T-helper 17 cell (primary cell): Measurements from ENCODE around the gene TBC1D22A. TPM values are rescaled to one million over a fixed set of nuclear protein-coding genes. Genes with fewer than 3 reads are reported as not detected.
"Not testable (repeated sequence)": the region's sequence is repeated elsewhere in the genome, so short reads cannot be mapped to it uniquely, and the experiment has no call there.

ENCODE experiments used
- ATAC-seq: fragments of 150-1000 bp; cut with Tn5 transposase; 2 replicates; pipeline ENCODE4 v1.10.0; 2021; ENCODE audit warnings: mild to moderate bottlenecking, moderate library complexity
- DNase-seq, 3 donors: peaks; one replicate each; pipeline versions ENCODE4 v3.0.0 to v3.0.0-alpha.2; 2020 to 2021
- H3K9me3 ChIP-seq: one replicate; pipeline ENCODE4 v1.7.0; 2013; ENCODE audit warnings: low read length, mild to moderate bottlenecking; ENCODE audit not compliant: control insufficient read depth, poor library complexity, severe bottlenecking
- H3K27ac Mint-ChIP-seq: one replicate; pipeline ENCODE4 v1.8.0; 2022; ENCODE audit warnings: mild to moderate bottlenecking, moderate library complexity, mixed read lengths
- H3K27me3 Mint-ChIP-seq: one replicate; pipeline ENCODE4 v1.8.0; 2022; ENCODE audit warnings: mixed read lengths
- H3K36me3 Mint-ChIP-seq: one replicate; pipeline ENCODE4 v1.8.0; 2022; ENCODE audit warnings: low read depth, mixed read lengths
- H3K4me1 Mint-ChIP-seq: one replicate; pipeline ENCODE4 v1.8.0; 2022; ENCODE audit warnings: mild to moderate bottlenecking, mixed read lengths
- H3K4me3 Mint-ChIP-seq: one replicate; pipeline ENCODE4 v1.8.0; 2022; ENCODE audit warnings: mild to moderate bottlenecking, moderate library complexity, mixed read lengths
- total RNA-seq, 4 donors: library from RNA in 2 of 4; stranded (reverse) in 2 of 4; gene quantifications; one replicate each; pipeline ENCODE4 v1.2.3 and lab custom pipeline; 2022 to 2026

Gene TBC1D22A
- total RNA-seq, 2 donors from 2014 or later = 42.1 to 43.8 TPM

DNA sequence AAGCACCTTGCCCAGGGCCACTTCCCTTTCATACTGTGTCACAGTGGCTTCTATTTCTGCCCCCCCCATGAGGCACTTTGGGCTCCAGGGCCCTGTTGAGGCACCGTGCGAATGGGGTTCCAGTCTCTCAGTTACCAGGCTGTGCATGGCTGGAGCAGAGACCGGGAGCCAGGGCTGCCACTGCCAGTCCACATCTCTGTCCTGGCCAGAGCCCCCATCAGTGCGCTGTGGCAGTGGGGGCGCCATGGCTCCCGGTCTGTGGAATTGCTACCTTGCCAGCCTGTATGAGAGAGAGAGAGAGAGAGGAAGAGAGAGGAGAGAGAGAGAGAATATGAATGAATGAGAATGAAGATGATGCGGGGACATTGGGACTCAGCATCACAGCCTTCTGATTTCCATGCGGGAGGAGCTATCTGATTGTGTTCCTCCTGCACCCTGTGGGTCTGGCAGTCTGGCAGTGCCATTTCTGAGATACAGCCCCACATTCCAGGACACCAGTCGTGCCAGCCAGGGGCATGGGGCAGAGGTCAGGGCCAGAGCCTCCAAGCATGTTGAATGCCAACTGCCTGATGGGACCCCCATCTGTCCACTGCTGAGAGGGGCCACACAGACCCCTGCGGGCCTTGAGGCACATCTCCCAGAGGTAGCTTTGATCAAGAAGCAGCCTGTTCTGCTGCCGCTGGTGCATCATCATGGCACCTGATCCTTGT, 279.8 kb downstream of the TBC1D22A start:
- no peak for DNase-seq
- Mint-ChIP-seq H3K36me3 (peaks cover 3% of the 10 kb centered on the region), H3K27me3 (no peaks in the 10 kb centered on the region), H3K4me3 (no peak overlapping the region), H3K27ac (peak overlapping the region; percentile 61), H3K4me1 (peaks cover 36% of the 10 kb centered on the region)
- H3K9me3 ChIP-seq = no peaks in the 10 kb centered on the region
- no peak for ATAC-seq

GRCh38 chr22:47042861-47043496, 280.5 kb downstream of the TBC1D22A start:
- H3K9me3 ChIP-seq = no peaks in the 10 kb centered on the region
- ATAC-seq (no peak), DNase-seq (no peak)
- H3K27ac Mint-ChIP-seq = peak overlapping the region; percentile 61
- no peak overlapping the region for H3K4me3 Mint-ChIP-seq
- peaks cover 3% of the 10 kb centered on the region for H3K36me3 Mint-ChIP-seq
- H3K27me3 Mint-ChIP-seq = no peaks in the 10 kb centered on the region
- H3K4me1 Mint-ChIP-seq = peaks cover 34% of the 10 kb centered on the region

DNA sequence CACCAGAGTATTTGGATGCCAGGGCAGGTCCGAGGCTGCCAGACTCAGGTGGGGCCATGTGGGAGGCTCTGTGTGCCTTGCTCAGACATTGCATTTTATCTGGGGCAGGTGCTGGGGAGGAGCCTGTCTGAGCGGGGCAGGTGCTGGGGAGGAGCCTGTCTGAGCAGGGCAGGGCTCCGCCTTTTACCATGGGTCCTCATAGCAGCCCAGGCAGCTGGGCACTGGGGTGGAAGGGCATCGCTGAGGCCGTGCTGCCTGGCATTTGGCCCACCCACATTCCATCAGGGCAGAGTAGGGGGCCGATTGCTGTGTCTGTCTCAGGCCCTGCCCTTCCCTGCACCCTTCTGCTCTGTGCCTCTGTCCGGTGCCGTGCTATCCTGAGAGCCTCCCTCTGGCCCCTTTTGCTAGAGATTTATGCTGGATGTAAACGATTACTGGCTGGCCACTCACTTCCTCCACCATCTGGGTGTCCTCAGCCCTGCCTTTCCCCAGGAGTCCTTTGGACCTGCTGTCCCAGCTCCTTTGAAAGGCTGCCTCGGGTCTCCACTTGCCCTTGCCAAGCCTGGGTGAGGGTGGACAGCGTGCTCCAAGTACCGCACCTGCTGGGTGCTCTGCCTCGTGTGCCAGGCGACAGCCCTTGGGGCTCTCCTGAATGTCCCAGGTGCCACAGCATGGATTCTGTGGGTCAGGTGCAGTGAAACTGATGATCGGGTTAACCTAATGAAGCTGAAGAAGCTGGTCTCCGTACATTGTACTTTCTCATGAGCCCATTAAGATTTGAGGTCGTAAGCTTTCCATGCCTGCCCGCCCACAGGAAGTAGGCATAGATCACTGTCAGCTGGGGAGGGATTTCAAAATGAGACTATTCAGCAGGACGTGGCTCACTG, 281.6 kb downstream of the TBC1D22A start:
- H3K9me3 ChIP-seq = no peaks in the 10 kb centered on the region
- no peak for ATAC-seq

DNA sequence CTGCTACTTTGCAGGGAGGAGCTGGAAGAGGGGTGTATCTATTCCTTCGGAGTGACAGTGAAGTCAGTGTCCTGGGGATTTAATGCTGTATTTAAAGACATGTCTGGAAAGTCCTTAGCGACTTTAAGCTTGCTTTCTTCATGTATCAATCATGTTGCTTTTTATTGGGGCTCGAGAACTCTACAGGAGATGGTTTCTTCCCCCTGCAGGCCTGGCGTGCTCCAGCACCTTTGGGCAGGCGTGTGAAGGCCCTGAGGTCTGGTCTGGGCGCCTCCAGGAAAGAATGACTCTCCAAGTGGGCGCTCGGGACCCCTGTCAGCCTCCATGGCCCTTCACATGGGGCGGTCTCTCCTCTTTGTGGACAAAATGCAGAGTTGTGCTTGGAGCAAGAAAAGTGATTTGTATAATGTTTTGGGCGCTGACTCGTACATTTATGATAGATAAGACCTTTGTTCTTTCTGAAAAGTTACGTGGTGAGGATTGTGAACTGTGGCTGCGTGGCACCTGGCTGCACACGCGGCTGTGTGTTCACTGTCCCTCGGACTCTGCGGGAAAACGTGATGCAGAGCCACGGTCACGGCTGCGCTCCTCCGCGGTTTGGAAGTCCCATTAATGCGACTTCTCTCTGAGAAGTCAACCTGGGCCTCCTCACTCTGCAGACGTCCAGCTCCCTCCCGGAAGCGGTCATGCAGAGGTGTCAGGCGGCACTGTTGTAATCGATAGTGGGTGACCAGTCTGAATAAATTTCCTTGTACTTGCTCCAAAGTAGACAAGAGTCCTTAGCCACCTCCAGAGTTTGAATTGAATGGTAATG, 282.5 kb downstream of the TBC1D22A start:
- peak overlapping the region; percentile 79 for H3K27ac Mint-ChIP-seq
- no peaks in the 10 kb centered on the region for H3K36me3 Mint-ChIP-seq
- H3K27me3 Mint-ChIP-seq = no peaks in the 10 kb centered on the region
- H3K9me3 ChIP-seq = no peaks in the 10 kb centered on the region
- peaks cover 33% of the 10 kb centered on the region for H3K4me1 Mint-ChIP-seq
- DNase-seq (no peak), ATAC-seq (no peak)
- H3K4me3 Mint-ChIP-seq = no peak overlapping the region

More for the DNA sequence above, 281.6 kb downstream of the TBC1D22A start:
- no peak for DNase-seq
- H3K36me3 Mint-ChIP-seq = peaks cover 2% of the 10 kb centered on the region
- no peaks in the 10 kb centered on the region for H3K27me3 Mint-ChIP-seq
- no peak overlapping the region for H3K4me3 Mint-ChIP-seq
- H3K4me1 Mint-ChIP-seq = peaks cover 29% of the 10 kb centered on the region
- H3K27ac Mint-ChIP-seq = peak overlapping the region; percentile 77

DNA sequence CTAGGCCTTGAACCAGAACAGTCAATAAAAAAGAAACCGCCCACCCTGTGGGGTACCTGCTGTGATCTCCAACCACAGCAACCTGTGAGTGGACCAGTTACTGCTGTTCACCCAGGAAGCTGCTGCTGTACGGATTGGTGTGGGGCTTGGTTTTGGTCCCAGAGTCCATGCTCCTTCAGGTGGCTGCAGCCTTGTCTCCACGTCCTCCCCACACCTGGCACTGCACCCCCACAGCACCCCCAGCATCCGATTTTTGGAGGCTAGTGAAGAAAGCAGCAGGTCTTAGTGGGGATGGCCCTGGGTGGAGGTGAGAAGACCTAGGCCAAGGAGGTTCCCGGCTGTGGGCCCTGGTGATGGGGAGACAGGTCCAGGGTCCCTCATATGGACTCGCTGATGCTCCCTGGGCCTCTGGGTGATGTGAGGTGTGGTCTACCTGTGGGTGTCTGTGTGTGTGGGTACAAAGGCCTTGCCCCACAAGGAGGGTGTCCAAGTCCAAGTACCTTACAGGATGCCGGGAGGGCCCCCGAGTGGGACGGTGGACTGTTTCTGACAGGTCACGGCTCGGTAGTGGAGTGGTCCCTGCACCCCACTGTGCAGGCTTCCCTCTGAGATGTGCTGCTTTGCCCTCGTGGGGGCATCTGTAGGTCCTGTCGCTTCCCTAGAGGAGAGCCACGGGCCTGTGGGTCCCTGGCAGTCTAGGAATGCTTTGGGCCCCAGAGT, 283.4 kb downstream of the TBC1D22A start:
- H3K9me3 ChIP-seq = no peaks in the 10 kb centered on the region
- Mint-ChIP-seq H3K36me3 (no peaks in the 10 kb centered on the region), H3K4me1 (peaks cover 31% of the 10 kb centered on the region), H3K4me3 (no peak overlapping the region), H3K27me3 (no peaks in the 10 kb centered on the region), H3K27ac (peak overlapping the region; percentile 79)
- ATAC-seq (no peak), DNase-seq (no peak)

- Mint-ChIP-seq H3K27me3 (no peaks in the 10 kb centered on the region), H3K4me3 (no peak overlapping the region), H3K4me1 (peaks cover 31% of the 10 kb centered on the region), H3K36me3 (no peaks in the 10 kb centered on the region), H3K27ac (no peak overlapping the region)
- DNase-seq (no peak), ATAC-seq (no peak)
- H3K9me3 ChIP-seq = no peaks in the 10 kb centered on the region
Measured at GRCh38 chr22:47046411-47047065, 284.1 kb downstream of the TBC1D22A start.

GRCh38 chr22:47047321-47048122, 285.1 kb downstream of the TBC1D22A start:
- DNase-seq (no peak), ATAC-seq (no peak)
- Mint-ChIP-seq H3K4me3 (no peak overlapping the region), H3K4me1 (peaks cover 26% of the 10 kb centered on the region), H3K27me3 (no peaks in the 10 kb centered on the region), H3K27ac (no peak overlapping the region), H3K36me3 (no peaks in the 10 kb centered on the region)
- H3K9me3 ChIP-seq = no peaks in the 10 kb centered on the region

- no peak for DNase-seq
- ATAC-seq = no peak
- H3K36me3 Mint-ChIP-seq = no peaks in the 10 kb centered on the region
Measured at GRCh38 chr22:47048123-47049077, 285.9 kb downstream of the TBC1D22A start.

GRCh38 chr22:47049078-47049624, 286.7 kb downstream of the TBC1D22A start:
- Mint-ChIP-seq H3K27ac (peak overlapping the region; percentile 61), H3K36me3 (no peaks in the 10 kb centered on the region)
- no peak for ATAC-seq

More at GRCh38 chr22:47048123-47049077, 285.9 kb downstream of the TBC1D22A start:
- H3K4me1 Mint-ChIP-seq = peaks cover 22% of the 10 kb centered on the region
- H3K9me3 ChIP-seq = no peaks in the 10 kb centered on the region
- H3K27me3 Mint-ChIP-seq = no peaks in the 10 kb centered on the region
- H3K4me3 Mint-ChIP-seq = no peak overlapping the region
- H3K27ac Mint-ChIP-seq = no peak overlapping the region

GRCh38 chr22:47049736-47050400, 287.4 kb downstream of the TBC1D22A start:
- not testable (repeated sequence) for H3K27ac Mint-ChIP-seq, H3K9me3 ChIP-seq, DNase-seq, ATAC-seq, H3K4me3 Mint-ChIP-seq, H3K36me3 Mint-ChIP-seq, H3K27me3 Mint-ChIP-seq
- peaks cover 15% of the 10 kb centered on the region for H3K4me1 Mint-ChIP-seq

More at GRCh38 chr22:47049078-47049624, 286.7 kb downstream of the TBC1D22A start:
- H3K27me3 Mint-ChIP-seq = no peaks in the 10 kb centered on the region
- no peak overlapping the region for H3K4me3 Mint-ChIP-seq
- H3K9me3 ChIP-seq = no peaks in the 10 kb centered on the region
- no peak for DNase-seq
- H3K4me1 Mint-ChIP-seq = peaks cover 17% of the 10 kb centered on the region
